Transverse colon (tissue), 4 donors: Measurements from ENCODE around the gene ATOH8. TPM values are rescaled to one million over a fixed set of nuclear protein-coding genes. Genes with fewer than 3 reads are reported as not detected.

Source experiments
- DNase-seq: peaks from one replicate; pipeline ENCODE4 v3.0.0-alpha.2; 2019
- H3K27ac ChIP-seq, 4 donors: fragments of 200-600 bp; sonication (generic); 2 replicates each; pipeline ENCODE4 v1.5.1; 2016 to 2018; ENCODE audit warnings: inconsistent platforms in 4 of 4
- H3K27me3 ChIP-seq: fragments of 200-600 bp; sonication (generic); 2 replicates; pipeline ENCODE4 v1.5.1; 2017; ENCODE audit warnings: inconsistent platforms
- H3K36me3 ChIP-seq, 4 donors: fragments of 200-600 bp; sonication (generic); 2 replicates each; pipeline ENCODE4 v1.5.1; 2017 to 2019; ENCODE audit warnings: inconsistent platforms in 4 of 4
- H3K4me1 ChIP-seq, 4 donors: fragments of 200-600 bp; sonication (generic); 2 replicates each; pipeline ENCODE4 v1.5.1; 2017 to 2020; ENCODE audit warnings: inconsistent platforms in 4 of 4
- H3K4me3 ChIP-seq, 4 donors: fragments of 200-600 bp; sonication (generic); 1 replicate in 1 of 4; 2 replicates in 3 of 4; pipeline versions ENCODE4 v1.5.1 to v1.6.1; 2017 to 2019; ENCODE audit warnings: inconsistent platforms in 4 of 4
- H3K9me3 ChIP-seq, 2 donors: fragments of 200-600 bp; sonication (generic); 2 replicates each; pipeline ENCODE4 v1.5.1; 2017 to 2019; ENCODE audit warnings: inconsistent platforms in 2 of 2
- EP300 ChIP-seq: sonication (generic); formaldehyde crosslinking; IDR thresholded peaks from one replicate; pipeline ENCODE4 v1.6.1; 2017; ENCODE audit warnings: antibody characterized with exemption, low read depth
- POLR2A ChIP-seq: fragments of 450-650 bp; IDR thresholded peaks from one replicate; pipeline ENCODE4 v1.6.1; 2016; ENCODE audit warnings: antibody characterized with exemption, mild to moderate bottlenecking, moderate library complexity
- POLR2AphosphoS5 ChIP-seq, 3 donors: sonication (generic); formaldehyde crosslinking; IDR thresholded peaks; one replicate each; pipeline ENCODE4 v1.6.1; 2016; ENCODE audit warnings: antibody characterized with exemption in 3 of 3
- WGBS, 2 donors: methylation state at CpG; one replicate each; pipeline ENCODE4 v1.1.5; 2018; ENCODE audit warnings: low coverage in 1 of 2; 5-methylcytosine and 5-hydroxymethylcytosine counted together
- in situ Hi-C, 4 donors: fragments of 200-750 bp; cut with MboI; loops; one replicate each; pipeline versions ENCODE4 v1.15.0 to v1.15.1; 2017; ENCODE audit warnings: low sequenced_read_pairs in 3 of 4, low pct_ligation_motif_present in 1 of 4, low pct_unique_long_range_greater_than_20kb in 1 of 4
- intact Hi-C: fragments of 100-400 bp; cut with DNase I; formaldehyde crosslinking; loops from one replicate; pipeline ENCODE4 v1.15.1; 2023; ENCODE audit warnings: low total_unique reads
- total RNA-seq, 4 donors: library from RNA; depleted of rRNA; stranded (reverse); fragments of >200 nt; gene quantifications; one replicate each; pipeline ENCODE4 v1.1.0, GENCODE V29; 2016
- TF ChIP-seq, protein P1 (sequence below), 5 experiments: fragments of 200-600 bp in 3 of 5; fragments of 450-650 bp in 2 of 5; sonication (generic) in 3 of 5; IDR thresholded peaks; 1 replicate in 2 of 5; 2 replicates in 3 of 5; pipeline ENCODE4 v1.5.1; 2016 to 2017; ENCODE audit warnings: antibody characterized with exemption in 5 of 5, inconsistent platforms in 3 of 5, mild to moderate bottlenecking in 2 of 5, moderate library complexity in 1 of 5

The ATOH8 gene
- total RNA-seq, 4 donors from 2014 or later, result 7.4 to 32.6 (median 14.4) TPM

DNA sequence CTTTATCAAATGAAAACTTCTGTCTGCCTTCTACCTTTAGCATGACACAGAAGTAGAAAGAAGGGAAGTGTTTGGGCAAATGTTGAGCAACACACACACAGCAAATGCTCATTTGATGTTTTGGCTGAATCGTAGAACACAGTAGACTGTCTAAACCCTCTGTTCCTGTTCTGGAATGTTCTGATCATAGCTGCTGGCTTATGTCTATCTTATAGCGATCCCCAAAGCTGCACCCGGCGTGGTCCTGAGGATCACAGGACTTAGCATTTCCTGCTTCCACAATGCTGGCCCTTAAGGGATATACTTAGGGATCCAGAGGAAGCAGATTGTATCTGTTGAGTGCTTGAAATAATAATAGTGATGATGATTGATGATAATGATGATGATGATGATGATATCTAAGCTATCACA, 44.4 kb upstream of the ATOH8 start:
- in situ Hi-C loops (no loop called here), intact Hi-C loops (no loop called here)
- Histone ChIP-seq H3K27ac (peak overlapping the region; percentile 62 to 73 (median 63)), H3K4me3 (no peak overlapping the region), H3K36me3 (no peaks in the 10 kb centered on the region), H3K9me3 (no peaks in the 10 kb centered on the region), H3K4me1 (peaks cover 0 to 60% (median 15%) of the 10 kb centered on the region in 4 donors), H3K27me3 (no peaks in the 10 kb centered on the region)
- TF ChIP-seq POLR2A (no peak), POLR2AphosphoS5 (IDR thresholded peaks at IDR 0.05) (peak in 1 of 3 donors; percentile 8)
- no peak for DNase-seq
- WGBS, 2 donors, result 54 to 67% methylated on average over 4 of the region's 4 CpGs

DNA sequence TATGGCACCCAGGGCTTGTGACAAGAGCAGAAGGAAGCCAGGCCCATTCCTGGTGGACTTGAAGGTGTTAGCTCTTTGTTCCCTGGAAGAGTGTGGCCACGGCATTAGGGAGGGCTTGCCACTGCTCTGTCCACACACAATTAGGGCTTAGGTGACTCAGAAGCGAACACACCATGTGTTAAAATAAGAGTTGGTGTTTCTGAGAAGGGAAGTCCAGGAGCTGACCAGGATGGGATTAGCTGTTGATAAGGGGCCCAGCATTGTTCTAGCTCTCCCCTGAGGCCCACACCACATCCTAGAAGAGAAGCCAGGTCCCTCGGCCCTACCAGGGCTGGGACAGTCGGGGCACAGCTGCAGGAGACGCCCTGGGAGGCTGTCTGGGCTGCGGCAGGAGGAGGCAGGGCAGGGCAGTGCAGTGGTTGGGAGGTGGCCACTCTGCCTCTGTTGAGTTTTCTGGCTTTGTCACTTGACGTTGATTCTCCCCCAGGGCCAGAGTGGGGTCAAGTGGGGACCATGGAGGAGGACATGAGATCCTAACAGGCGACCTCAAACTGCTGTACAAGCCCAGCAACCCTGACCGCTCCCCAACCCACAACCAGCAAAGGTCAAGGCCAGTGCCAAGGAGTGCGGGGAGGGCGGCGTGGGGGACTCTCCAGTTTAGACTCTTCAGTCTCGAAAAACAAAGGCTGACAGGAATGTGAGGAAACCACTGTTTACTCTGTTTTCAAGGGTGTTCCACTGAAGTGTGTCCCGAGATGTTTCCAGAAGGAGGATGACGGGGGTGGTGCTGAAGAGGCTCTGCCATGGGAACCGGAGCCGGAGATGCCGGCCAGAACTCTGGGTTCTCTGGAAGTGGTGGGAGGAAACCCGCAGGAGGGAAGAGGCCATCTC, 42.9 kb upstream of the ATOH8 start:
- H3K27ac ChIP-seq, result peak overlapping the region; percentile 62 to 73 (median 63)
- no peaks in the 10 kb centered on the region for H3K9me3 ChIP-seq
- peaks cover 0 to 54% (median 15%) of the 10 kb centered on the region in 4 donors for H3K4me1 ChIP-seq
- peak in 2 of 3 donors; percentile 17 to 23 for TF ChIP-seq POLR2AphosphoS5 (IDR thresholded peaks at IDR 0.05)
- TF ChIP-seq, protein P1, sequence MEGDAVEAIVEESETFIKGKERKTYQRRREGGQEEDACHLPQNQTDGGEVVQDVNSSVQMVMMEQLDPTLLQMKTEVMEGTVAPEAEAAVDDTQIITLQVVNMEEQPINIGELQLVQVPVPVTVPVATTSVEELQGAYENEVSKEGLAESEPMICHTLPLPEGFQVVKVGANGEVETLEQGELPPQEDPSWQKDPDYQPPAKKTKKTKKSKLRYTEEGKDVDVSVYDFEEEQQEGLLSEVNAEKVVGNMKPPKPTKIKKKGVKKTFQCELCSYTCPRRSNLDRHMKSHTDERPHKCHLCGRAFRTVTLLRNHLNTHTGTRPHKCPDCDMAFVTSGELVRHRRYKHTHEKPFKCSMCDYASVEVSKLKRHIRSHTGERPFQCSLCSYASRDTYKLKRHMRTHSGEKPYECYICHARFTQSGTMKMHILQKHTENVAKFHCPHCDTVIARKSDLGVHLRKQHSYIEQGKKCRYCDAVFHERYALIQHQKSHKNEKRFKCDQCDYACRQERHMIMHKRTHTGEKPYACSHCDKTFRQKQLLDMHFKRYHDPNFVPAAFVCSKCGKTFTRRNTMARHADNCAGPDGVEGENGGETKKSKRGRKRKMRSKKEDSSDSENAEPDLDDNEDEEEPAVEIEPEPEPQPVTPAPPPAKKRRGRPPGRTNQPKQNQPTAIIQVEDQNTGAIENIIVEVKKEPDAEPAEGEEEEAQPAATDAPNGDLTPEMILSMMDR (IDR thresholded peaks at IDR 0.05), result no peak
- no peaks in the 10 kb centered on the region for H3K27me3 ChIP-seq
- in situ Hi-C loops, result no loop called here
- no peak overlapping the region for H3K4me3 ChIP-seq
- WGBS, 2 donors, result 68 to 71% methylated on average over 7 to 17 of the region's 19 CpGs
- H3K36me3 ChIP-seq, result no peaks in the 10 kb centered on the region
- DNase-seq, result peak; percentile 40
- intact Hi-C loops, result loop anchor here (10.0 kb wide), 1 partner anchor 66 kb away; no protein-coding TSS in a partner anchor

DNA sequence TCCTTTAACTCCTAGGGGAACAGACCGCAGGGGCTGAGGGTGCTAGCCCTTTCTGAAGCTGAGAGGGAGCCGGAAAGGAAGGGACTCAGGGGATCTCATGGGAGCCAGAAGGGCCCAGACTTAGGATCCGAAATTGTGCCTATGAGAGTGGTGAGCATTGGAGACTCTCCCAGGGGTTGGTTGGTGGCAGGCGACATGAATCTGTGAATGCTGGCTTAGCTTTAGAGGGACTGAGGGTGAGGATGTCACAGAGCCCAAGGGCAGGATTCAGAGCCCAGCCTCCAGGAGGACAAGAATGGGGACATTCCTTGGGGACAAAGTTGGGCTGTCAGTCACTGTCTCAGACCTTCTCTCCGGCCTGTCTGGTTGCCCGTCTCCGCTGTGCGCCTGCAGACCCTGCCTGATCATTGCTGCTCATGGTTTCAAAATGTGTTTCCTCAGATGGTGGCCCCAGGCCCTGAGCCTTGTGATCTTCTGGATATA, 42.2 kb upstream of the ATOH8 start:
- WGBS, 2 donors, result 85 to 86% methylated on average over 1 to 8 of the region's 8 CpGs
- Histone ChIP-seq H3K4me1 (peaks cover 0 to 51% (median 15%) of the 10 kb centered on the region in 4 donors), H3K27me3 (no peaks in the 10 kb centered on the region), H3K27ac (peak overlapping the region; percentile 62 to 73 (median 63)), H3K9me3 (no peaks in the 10 kb centered on the region), H3K36me3 (no peaks in the 10 kb centered on the region), H3K4me3 (no peak overlapping the region)
- intact Hi-C loops, result loop anchor here (10.0 kb wide), 1 partner anchor 67 kb away; no protein-coding TSS in a partner anchor
- in situ Hi-C loops, result no loop called here
- TF ChIP-seq POLR2A, result no peak
- TF ChIP-seq POLR2AphosphoS5 (IDR thresholded peaks at IDR 0.05), result no peak
- TF ChIP-seq EP300, result no peak
- TF ChIP-seq, protein P1 (IDR thresholded peaks at IDR 0.05), result no peak
- DNase-seq, result no peak

DNA sequence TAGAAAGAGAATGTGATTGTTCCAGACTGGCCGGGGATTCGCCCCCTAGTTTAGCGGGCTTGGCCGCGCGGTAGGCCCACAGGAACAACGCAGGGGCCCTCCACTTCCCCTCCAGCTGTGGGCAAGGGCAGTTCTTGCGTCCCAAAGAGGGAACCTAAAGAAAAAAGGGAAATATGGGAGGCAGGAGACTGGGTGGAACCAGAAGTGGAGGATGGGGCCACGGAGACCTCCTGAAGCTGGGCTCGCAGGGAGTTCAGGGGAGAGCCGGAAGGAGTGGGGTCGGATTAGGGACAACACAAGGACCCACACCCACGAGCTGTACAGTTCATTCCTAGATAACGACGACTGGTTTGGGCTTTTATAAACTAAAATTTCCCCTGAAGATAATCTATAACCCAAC, 41.5 kb upstream of the ATOH8 start:
- Histone ChIP-seq H3K27ac (peak overlapping the region; percentile 19 to 63 (median 45)), H3K4me1 (peaks cover 0 to 46% (median 12%) of the 10 kb centered on the region in 4 donors), H3K27me3 (no peaks in the 10 kb centered on the region), H3K9me3 (no peaks in the 10 kb centered on the region), H3K36me3 (no peaks in the 10 kb centered on the region), H3K4me3 (no peak overlapping the region)
- no peak for DNase-seq
- no peak for TF ChIP-seq POLR2AphosphoS5 (IDR thresholded peaks at IDR 0.05)
- TF ChIP-seq EP300, result no peak
- TF ChIP-seq, protein P1 (IDR thresholded peaks at IDR 0.05), result no peak
- TF ChIP-seq POLR2A, result no peak
- in situ Hi-C loops, result no loop called here
- intact Hi-C loops, result loop anchor here (10.0 kb wide), 1 partner anchor 68 kb away; no protein-coding TSS in a partner anchor
- WGBS, 2 donors, result 60 to 71% methylated on average over 3 to 15 of the region's 15 CpGs
